Measurements from ENCODE around the gene AMHR2.
"Not testable (repeated sequence)": the region's sequence is repeated elsewhere in the genome, so short reads cannot be mapped to it uniquely, and the experiment has no call there.

The AMHR2 gene

GRCh38 chr12:53414756-53415417 is 8.8 kb upstream of the AMHR2 start:
- H3K27ac ChIP-seq (ENCODE audit: poor library complexity, severe bottlenecking), result no peak overlapping the region
- no peak for ATAC-seq (ENCODE audit: low read depth)

GRCh38 chr12:53415752-53416389 is 7.8 kb upstream of the AMHR2 start:
- H3K4me1 ChIP-seq (ENCODE audit: insufficient read depth, poor library complexity, severe bottlenecking); H3K4me3 ChIP-seq (ENCODE audit: severe bottlenecking); H3K27ac ChIP-seq (ENCODE audit: poor library complexity, severe bottlenecking); DNase-seq (ENCODE audit: low spot score); H3K9me3 ChIP-seq (ENCODE audit: severe bottlenecking); H3K27me3 ChIP-seq (ENCODE audit: insufficient read depth, poor library complexity, severe bottlenecking): not testable (repeated sequence)
- peaks cover 27% of the 10 kb centered on the region for H3K36me3 ChIP-seq (ENCODE audit: low read depth)
- ATAC-seq (ENCODE audit: low read depth), result peak; percentile 41; the same call in 1 of the 3 replicates

More at GRCh38 chr12:53414756-53415417, 8.8 kb upstream of the AMHR2 start:
- no peak for DNase-seq (ENCODE audit: low spot score)
- TF ChIP-seq CTCF (IDR thresholded peaks at IDR 0.05; ENCODE audit: poor library complexity, severe bottlenecking), result no peak
- H3K9me3 ChIP-seq (ENCODE audit: severe bottlenecking), result no peaks in the 10 kb centered on the region
- H3K4me1 ChIP-seq (ENCODE audit: insufficient read depth, poor library complexity, severe bottlenecking), result no peaks in the 10 kb centered on the region
- no peak overlapping the region for H3K4me3 ChIP-seq (ENCODE audit: severe bottlenecking)
- H3K36me3 ChIP-seq (ENCODE audit: low read depth), result peaks cover 36% of the 10 kb centered on the region
- H3K27me3 ChIP-seq (ENCODE audit: insufficient read depth, poor library complexity, severe bottlenecking), result no peaks in the 10 kb centered on the region

DNA sequence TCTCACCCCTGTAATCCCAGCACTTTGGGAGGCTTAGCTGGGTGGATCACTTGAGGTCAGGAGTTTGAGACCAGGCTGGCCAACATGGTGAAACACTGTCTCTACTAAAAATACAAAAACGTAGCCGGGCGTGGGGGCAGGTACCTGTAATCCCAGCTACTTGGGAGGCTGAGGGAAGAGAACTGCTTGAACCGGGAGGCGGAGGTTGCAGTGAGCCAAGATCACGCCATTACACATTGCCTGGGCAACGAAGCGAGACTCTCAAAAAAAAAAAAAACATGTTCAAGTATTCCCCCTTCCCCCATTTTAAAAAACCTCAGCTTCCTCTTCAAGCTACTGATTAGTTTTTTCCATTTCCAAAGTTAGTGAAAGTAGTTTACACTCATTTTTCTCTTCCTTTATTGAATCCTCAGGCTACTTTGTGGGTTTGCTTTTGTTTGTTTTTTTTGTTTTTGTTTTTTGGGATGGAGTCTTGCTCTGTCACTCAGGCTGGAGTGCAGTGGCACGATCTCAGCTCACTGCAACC is 6.3 kb upstream of the AMHR2 start:
- not testable (repeated sequence) for H3K27me3 ChIP-seq (ENCODE audit: insufficient read depth, poor library complexity, severe bottlenecking); H3K4me3 ChIP-seq (ENCODE audit: severe bottlenecking); H3K27ac ChIP-seq (ENCODE audit: poor library complexity, severe bottlenecking); ATAC-seq (ENCODE audit: low read depth); DNase-seq (ENCODE audit: low spot score); H3K4me1 ChIP-seq (ENCODE audit: insufficient read depth, poor library complexity, severe bottlenecking); H3K9me3 ChIP-seq (ENCODE audit: severe bottlenecking)
- peaks cover 16% of the 10 kb centered on the region for H3K36me3 ChIP-seq (ENCODE audit: low read depth)

- H3K27ac ChIP-seq (ENCODE audit: poor library complexity, severe bottlenecking), result no peak overlapping the region
- H3K27me3 ChIP-seq (ENCODE audit: insufficient read depth, poor library complexity, severe bottlenecking), result no peaks in the 10 kb centered on the region
- no peaks in the 10 kb centered on the region for H3K9me3 ChIP-seq (ENCODE audit: severe bottlenecking)
- H3K36me3 ChIP-seq (ENCODE audit: low read depth), result peaks cover 7% of the 10 kb centered on the region
- no peak for TF ChIP-seq CTCF (IDR thresholded peaks at IDR 0.05; ENCODE audit: poor library complexity, severe bottlenecking)
- peaks cover 4% of the 10 kb centered on the region for H3K4me1 ChIP-seq (ENCODE audit: insufficient read depth, poor library complexity, severe bottlenecking)
- ATAC-seq (ENCODE audit: low read depth) (no peak), DNase-seq (ENCODE audit: low spot score) (no peak)
- H3K4me3 ChIP-seq (ENCODE audit: severe bottlenecking), result no peak overlapping the region
Measured at GRCh38 chr12:53418221-53418620, 5.4 kb upstream of the AMHR2 start.

- ATAC-seq (ENCODE audit: low read depth), result no peak
- DNase-seq (ENCODE audit: low spot score), result no peak
- Histone ChIP-seq H3K27ac (ENCODE audit: poor library complexity, severe bottlenecking) (no peak overlapping the region), H3K4me1 (ENCODE audit: insufficient read depth, poor library complexity, severe bottlenecking) (peaks cover 4% of the 10 kb centered on the region), H3K9me3 (ENCODE audit: severe bottlenecking) (no peaks in the 10 kb centered on the region), H3K36me3 (ENCODE audit: low read depth) (no peaks in the 10 kb centered on the region), H3K27me3 (ENCODE audit: insufficient read depth, poor library complexity, severe bottlenecking) (no peaks in the 10 kb centered on the region), H3K4me3 (ENCODE audit: severe bottlenecking) (no peak overlapping the region)
- TF ChIP-seq CTCF (IDR thresholded peaks at IDR 0.05; ENCODE audit: poor library complexity, severe bottlenecking), result no peak
Measured at GRCh38 chr12:53419756-53420155, 3.9 kb upstream of the AMHR2 start.

- not testable (repeated sequence) for H3K9me3 ChIP-seq (ENCODE audit: severe bottlenecking); H3K4me1 ChIP-seq (ENCODE audit: insufficient read depth, poor library complexity, severe bottlenecking); ATAC-seq (ENCODE audit: low read depth)
Measured at GRCh38 chr12:53422247-53422646, 1.4 kb upstream of the AMHR2 start.

More at GRCh38 chr12:53422247-53422646, 1.4 kb upstream of the AMHR2 start:
- H3K27me3 ChIP-seq (ENCODE audit: insufficient read depth, poor library complexity, severe bottlenecking); H3K4me3 ChIP-seq (ENCODE audit: severe bottlenecking); H3K27ac ChIP-seq (ENCODE audit: poor library complexity, severe bottlenecking); DNase-seq (ENCODE audit: low spot score); H3K36me3 ChIP-seq (ENCODE audit: low read depth): not testable (repeated sequence)

Data from RWPE2 (cell line).